Esophagus squamous epithelium (tissue), 5 donors: ENCODE results near the gene KDM1B. TPM values are rescaled to one million over a fixed set of nuclear protein-coding genes. Genes with fewer than 3 reads are reported as not detected.
A peak's percentile ranks its signal among the peaks of the same experiment; 100 is the strongest.

Source experiments
- DNase-seq: peaks from one replicate; lab custom pipeline; 2025; lab: John Stamatoyannopoulos, UW
- H3K27ac ChIP-seq, 4 donors: fragments of 200-600 bp; sonication (generic); one replicate each; pipeline ENCODE4 v1.5.1; 2016 to 2019; ENCODE audit warnings: mild to moderate bottlenecking in 1 of 4
- H3K27me3 ChIP-seq, 4 donors: fragments of 200-600 bp; sonication (generic); 1 replicate in 3 of 4; 2 replicates in 1 of 4; pipeline versions ENCODE4 v1.5.1 to v1.6.0; 2017 to 2021; ENCODE audit warnings: antibody characterized with exemption in 1 of 4
- H3K36me3 ChIP-seq, 3 donors: fragments of 200-600 bp; sonication (generic); one replicate each; pipeline ENCODE4 v1.5.1; 2016 to 2019
- H3K4me1 ChIP-seq, 3 donors: fragments of 200-600 bp; sonication (generic); one replicate each; pipeline ENCODE4 v1.5.1; 2017 to 2019
- H3K4me3 ChIP-seq, 4 donors: fragments of 200-600 bp; sonication (generic); 1 replicate in 3 of 4; 2 replicates in 1 of 4; pipeline ENCODE4 v1.5.1; 2016 to 2019; ENCODE audit warnings: mild to moderate bottlenecking in 2 of 4, moderate library complexity in 1 of 4
- H3K9me3 ChIP-seq, 3 donors: fragments of 200-600 bp; sonication (generic); one replicate each; pipeline ENCODE4 v1.5.1; 2016 to 2019
- POLR2A ChIP-seq, 4 donors: fragments of 450-650 bp; IDR thresholded peaks; one replicate each; pipeline ENCODE4 v1.6.1; 2017; ENCODE audit warnings: antibody characterized with exemption in 4 of 4, mild to moderate bottlenecking in 4 of 4, moderate library complexity in 3 of 4
- WGBS, 2 donors: methylation state at CpG; one replicate each; pipeline ENCODE4 v1.1.5; 2018; 5-methylcytosine and 5-hydroxymethylcytosine counted together
- intact Hi-C: fragments of 100-400 bp; cut with DNase I; formaldehyde crosslinking; loops from one replicate; pipeline ENCODE4 v1.15.0; 2022
- total RNA-seq, 4 donors: library from RNA; depleted of rRNA; stranded (reverse); fragments of >200 nt; gene quantifications; one replicate each; pipeline ENCODE4 v1.1.0, GENCODE V29; 2016
- TF ChIP-seq, protein P1 (sequence below), 6 experiments: fragments of 450-650 bp in 4 of 6; fragments of 200-600 bp in 2 of 6; sonication (generic) in 2 of 6; IDR thresholded peaks; one replicate each; pipeline ENCODE4 v1.5.1; 2016 to 2019; ENCODE audit warnings: antibody characterized with exemption in 6 of 6, mild to moderate bottlenecking in 4 of 6, moderate library complexity in 4 of 6
- donor health status: DM: yes; HTN: yes; CAD: no.

KDM1B gene
- total RNA-seq, 4 donors from 2014 or later = 12.2 to 24.5 (median 18.2) TPM

DNA sequence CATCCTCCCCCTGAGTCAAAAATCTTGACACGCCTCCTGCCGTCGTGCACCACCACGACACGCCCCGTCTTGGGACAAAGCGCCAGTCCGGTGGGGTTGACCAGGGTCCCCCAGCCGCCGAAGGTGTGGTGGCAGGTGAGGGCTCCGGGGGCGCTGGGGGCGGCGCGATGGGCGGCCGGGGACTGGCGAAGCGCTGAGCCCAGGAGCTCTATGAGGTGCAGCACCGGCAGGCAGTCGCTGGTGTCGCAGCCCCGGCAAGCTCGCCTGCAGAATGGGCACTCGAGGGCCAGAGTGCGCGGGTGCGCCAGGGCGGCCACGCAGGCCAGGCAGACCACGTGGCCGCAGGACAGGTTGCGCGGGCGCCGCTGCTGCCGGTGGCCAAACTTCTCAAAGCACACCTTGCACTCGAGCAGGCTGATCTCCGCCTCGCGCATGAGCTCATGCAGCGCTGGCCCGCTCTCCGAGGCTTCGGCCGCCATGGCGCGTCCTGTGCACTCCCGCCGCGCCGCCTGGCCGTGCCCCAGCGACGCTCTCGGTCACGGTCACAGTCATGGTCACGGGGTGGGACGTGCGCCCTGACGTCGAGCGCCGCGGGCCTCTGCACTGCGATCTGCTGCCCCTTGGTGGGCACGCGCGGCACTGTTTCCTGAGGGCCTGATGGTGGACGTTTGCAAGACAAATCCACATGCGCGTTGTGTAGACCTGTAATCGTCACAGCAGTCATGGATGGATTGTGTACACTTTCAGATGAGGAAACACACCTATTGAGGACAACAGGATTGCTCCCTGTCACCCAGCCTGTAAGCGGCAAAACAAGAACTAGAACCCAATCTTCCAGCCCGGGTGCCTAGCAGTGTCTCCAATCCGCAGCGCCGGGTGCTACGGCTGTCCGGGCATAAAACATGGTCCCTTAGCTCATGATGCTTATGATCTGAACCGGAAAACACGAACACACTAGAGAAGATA, 32.8 kb upstream of the KDM1B start, which contains the start of gene NHLRC1:
Gene NHLRC1 (minus strand): TSS at position 550 of the 966 bp plus-strand sequence. CDS start 71 bp downstream, at position 479.
- TF ChIP-seq POLR2A (IDR thresholded peaks at IDR 0.05) = peak in 2 of 4 donors; percentile 7 to 45
- TF ChIP-seq, protein P1, sequence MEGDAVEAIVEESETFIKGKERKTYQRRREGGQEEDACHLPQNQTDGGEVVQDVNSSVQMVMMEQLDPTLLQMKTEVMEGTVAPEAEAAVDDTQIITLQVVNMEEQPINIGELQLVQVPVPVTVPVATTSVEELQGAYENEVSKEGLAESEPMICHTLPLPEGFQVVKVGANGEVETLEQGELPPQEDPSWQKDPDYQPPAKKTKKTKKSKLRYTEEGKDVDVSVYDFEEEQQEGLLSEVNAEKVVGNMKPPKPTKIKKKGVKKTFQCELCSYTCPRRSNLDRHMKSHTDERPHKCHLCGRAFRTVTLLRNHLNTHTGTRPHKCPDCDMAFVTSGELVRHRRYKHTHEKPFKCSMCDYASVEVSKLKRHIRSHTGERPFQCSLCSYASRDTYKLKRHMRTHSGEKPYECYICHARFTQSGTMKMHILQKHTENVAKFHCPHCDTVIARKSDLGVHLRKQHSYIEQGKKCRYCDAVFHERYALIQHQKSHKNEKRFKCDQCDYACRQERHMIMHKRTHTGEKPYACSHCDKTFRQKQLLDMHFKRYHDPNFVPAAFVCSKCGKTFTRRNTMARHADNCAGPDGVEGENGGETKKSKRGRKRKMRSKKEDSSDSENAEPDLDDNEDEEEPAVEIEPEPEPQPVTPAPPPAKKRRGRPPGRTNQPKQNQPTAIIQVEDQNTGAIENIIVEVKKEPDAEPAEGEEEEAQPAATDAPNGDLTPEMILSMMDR (IDR thresholded peaks at IDR 0.05) = peak; percentile 81 to 99 (median 94)
- no peaks in the 10 kb centered on the region for H3K36me3 ChIP-seq
- intact Hi-C loops = loop anchor here (10.0 kb wide), 2 partner anchors 138 to 288 kb away; partner anchors contain the start of gene KIF13A
- 57 to 66% methylated on average over 9 to 19 of the region's 82 CpGs for WGBS, 2 donors
- H3K27me3 ChIP-seq = no peaks in the 10 kb centered on the region
- peak; percentile 35 for DNase-seq
- H3K4me1 ChIP-seq = peaks cover 7 to 24% (median 14%) of the 10 kb centered on the region in 3 donors
- no peaks in the 10 kb centered on the region for H3K9me3 ChIP-seq
- peak within 1 kb of the TSS; percentile 56 to 70 (median 61) for H3K27ac ChIP-seq
- peak within 1 kb of the TSS; percentile 38 to 69 (median 50) for H3K4me3 ChIP-seq

DNA sequence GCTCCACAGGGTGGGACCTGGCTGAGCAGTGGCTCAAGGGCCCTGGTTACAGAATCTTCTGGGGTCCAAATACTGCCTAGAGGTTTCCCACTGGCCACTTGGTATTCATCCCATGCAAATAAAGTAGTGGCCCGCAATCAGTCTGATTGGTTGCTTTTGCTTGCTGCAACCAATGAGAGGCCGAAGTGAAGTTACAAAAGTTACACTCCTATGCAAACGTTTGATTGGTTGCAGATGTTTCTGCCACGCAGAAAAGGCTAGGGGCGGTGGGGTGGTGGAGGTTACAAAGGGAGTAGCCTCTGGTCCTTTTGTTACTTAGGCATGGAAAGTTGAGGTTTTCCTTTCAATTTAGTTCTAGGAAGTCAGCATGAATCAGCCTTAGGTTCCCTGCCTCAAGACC, 29.1 kb upstream of the KDM1B start:
- TF ChIP-seq, protein P1 (IDR thresholded peaks at IDR 0.05) = no peak
- no peak for TF ChIP-seq POLR2A (IDR thresholded peaks at IDR 0.05)
- no peak overlapping the region for H3K27ac ChIP-seq
- peaks cover 7 to 20% (median 14%) of the 10 kb centered on the region in 3 donors for H3K4me1 ChIP-seq
- intact Hi-C loops = loop anchor here (10.0 kb wide), 2 partner anchors 141 to 291 kb away; partner anchors contain the start of gene KIF13A
- H3K36me3 ChIP-seq = peaks cover 0 to 28% (median 3%) of the 10 kb centered on the region in 3 donors
- no peak for DNase-seq
- no peaks in the 10 kb centered on the region for H3K9me3 ChIP-seq
- H3K27me3 ChIP-seq = no peaks in the 10 kb centered on the region
- 74 to 79% methylated on average over 5 of the region's 5 CpGs for WGBS, 2 donors
- H3K4me3 ChIP-seq = no peak overlapping the region

DNA sequence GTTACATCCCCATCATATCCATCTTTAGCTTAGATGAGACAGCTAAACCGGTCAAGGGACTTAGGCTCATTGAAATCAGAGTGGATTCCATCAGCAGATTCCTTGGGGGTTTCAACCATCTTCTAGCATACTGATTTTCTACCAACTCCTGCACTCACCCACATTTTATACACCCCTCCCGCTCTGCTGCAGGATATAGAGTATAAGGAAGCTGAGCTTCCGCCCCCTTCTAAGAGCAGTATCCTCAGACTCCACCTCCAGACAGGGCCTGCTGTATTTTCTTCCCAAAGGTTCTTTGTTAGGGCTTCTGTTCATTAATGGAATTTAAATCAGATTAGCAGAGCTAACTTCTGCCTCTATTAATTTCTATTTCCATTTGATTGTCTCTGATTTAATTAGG, 22.9 kb upstream of the KDM1B start:
- WGBS, 2 donors = 97 to 98% methylated on average over 3 of the region's 3 CpGs
- no peak overlapping the region for H3K27ac ChIP-seq
- H3K4me3 ChIP-seq = no peak overlapping the region
- no peak for DNase-seq
- TF ChIP-seq, protein P1 (IDR thresholded peaks at IDR 0.05) = no peak
- no peak for TF ChIP-seq POLR2A (IDR thresholded peaks at IDR 0.05)
- intact Hi-C loops = no loop called here
- no peaks in the 10 kb centered on the region for H3K4me1 ChIP-seq
- peaks cover 0 to 85% (median 3%) of the 10 kb centered on the region in 3 donors for H3K36me3 ChIP-seq
- H3K27me3 ChIP-seq = no peaks in the 10 kb centered on the region
- H3K9me3 ChIP-seq = no peaks in the 10 kb centered on the region

DNA sequence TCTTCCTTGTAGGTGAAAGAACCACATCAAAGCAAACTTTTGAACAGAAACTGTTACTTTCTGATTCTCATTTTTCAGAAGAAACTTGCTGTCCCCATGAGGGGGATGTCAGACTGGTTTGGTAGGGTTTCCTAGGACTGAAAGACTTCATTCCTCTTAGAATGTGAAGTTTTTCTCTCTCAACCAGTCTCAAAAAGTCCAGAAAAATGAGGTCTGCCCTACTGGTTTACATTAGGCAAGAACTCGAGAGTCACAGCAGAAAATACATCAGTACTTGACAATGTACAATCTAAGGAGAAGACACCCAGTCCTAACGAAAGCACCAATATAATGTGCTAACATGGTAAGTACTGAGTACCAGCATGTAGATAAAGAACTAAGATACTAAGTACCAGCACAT, 20.1 kb upstream of the KDM1B start:
- 74 to 79% methylated on average over 2 of the region's 2 CpGs for WGBS, 2 donors
- Histone ChIP-seq H3K4me3 (no peak overlapping the region), H3K9me3 (no peaks in the 10 kb centered on the region), H3K36me3 (peaks cover 0 to 96% (median 0%) of the 10 kb centered on the region in 3 donors), H3K27me3 (no peaks in the 10 kb centered on the region), H3K4me1 (no peaks in the 10 kb centered on the region), H3K27ac (no peak overlapping the region)
- intact Hi-C loops = no loop called here
- TF ChIP-seq, protein P1 (IDR thresholded peaks at IDR 0.05) = no peak
- TF ChIP-seq POLR2A (IDR thresholded peaks at IDR 0.05) = no peak
- DNase-seq = no peak

DNA sequence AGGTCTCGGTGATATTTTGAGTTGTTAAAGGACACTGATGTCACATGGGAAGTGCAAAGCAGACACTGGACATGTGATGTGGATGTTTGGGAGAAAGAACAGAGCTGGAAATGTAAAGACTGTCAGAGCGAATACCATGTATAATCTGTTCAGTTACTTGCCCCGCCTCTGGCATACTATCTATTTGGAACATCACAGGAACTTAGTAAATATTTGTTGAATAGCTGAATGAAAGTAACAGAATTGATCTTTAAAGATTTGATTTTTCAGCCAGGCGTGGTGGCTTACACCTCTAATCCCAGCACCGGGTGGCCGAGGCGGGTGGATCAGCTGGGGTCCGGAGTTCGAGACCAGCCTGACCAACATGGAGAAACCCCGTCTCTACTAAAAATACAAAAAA, 19.0 kb upstream of the KDM1B start:
- WGBS, 2 donors = 89 to 98% methylated on average over 10 of the region's 10 CpGs
- Histone ChIP-seq H3K9me3 (no peaks in the 10 kb centered on the region), H3K27me3 (no peaks in the 10 kb centered on the region), H3K27ac (no peak overlapping the region), H3K4me1 (no peaks in the 10 kb centered on the region), H3K36me3 (peaks cover 0 to 96% (median 6%) of the 10 kb centered on the region in 3 donors), H3K4me3 (no peak overlapping the region)
- TF ChIP-seq, protein P1 (IDR thresholded peaks at IDR 0.05) = no peak
- no peak for TF ChIP-seq POLR2A (IDR thresholded peaks at IDR 0.05)
- intact Hi-C loops = no loop called here
- no peak for DNase-seq
